Suppressor macrophage treated with lipopolysaccharide for 1 hour (primary cell): ENCODE data around the gene ANKS3.
A peak's percentile ranks its signal among the peaks of the same experiment; 100 is the strongest.

Source experiments
- DNase-seq, 3 donors: peaks; one replicate each; pipeline ENCODE4 v3.0.0-alpha.2; 2020 to 2022

The ANKS3 gene

GRCh38 chr16:4664538-4665418 lies 69.3 kb downstream of the ANKS3 start:
- DNase-seq = peak; percentile 62 to 72 (median 67)

- peak; percentile 94 to 96 (median 95) for DNase-seq
These were observed 70.2 kb downstream of the ANKS3 start for GRCh38 chr16:4663777-4664465.

- no peak for DNase-seq
These were observed 70.7 kb downstream of the ANKS3 start for GRCh38 chr16:4663465-4663776.

GRCh38 chr16:4661661-4662060 lies 72.4 kb downstream of the ANKS3 start:
- DNase-seq = no peak

GRCh38 chr16:4660454-4661007 lies 73.5 kb downstream of the ANKS3 start:
- peak; percentile 76 to 81 (median 80) for DNase-seq

DNA sequence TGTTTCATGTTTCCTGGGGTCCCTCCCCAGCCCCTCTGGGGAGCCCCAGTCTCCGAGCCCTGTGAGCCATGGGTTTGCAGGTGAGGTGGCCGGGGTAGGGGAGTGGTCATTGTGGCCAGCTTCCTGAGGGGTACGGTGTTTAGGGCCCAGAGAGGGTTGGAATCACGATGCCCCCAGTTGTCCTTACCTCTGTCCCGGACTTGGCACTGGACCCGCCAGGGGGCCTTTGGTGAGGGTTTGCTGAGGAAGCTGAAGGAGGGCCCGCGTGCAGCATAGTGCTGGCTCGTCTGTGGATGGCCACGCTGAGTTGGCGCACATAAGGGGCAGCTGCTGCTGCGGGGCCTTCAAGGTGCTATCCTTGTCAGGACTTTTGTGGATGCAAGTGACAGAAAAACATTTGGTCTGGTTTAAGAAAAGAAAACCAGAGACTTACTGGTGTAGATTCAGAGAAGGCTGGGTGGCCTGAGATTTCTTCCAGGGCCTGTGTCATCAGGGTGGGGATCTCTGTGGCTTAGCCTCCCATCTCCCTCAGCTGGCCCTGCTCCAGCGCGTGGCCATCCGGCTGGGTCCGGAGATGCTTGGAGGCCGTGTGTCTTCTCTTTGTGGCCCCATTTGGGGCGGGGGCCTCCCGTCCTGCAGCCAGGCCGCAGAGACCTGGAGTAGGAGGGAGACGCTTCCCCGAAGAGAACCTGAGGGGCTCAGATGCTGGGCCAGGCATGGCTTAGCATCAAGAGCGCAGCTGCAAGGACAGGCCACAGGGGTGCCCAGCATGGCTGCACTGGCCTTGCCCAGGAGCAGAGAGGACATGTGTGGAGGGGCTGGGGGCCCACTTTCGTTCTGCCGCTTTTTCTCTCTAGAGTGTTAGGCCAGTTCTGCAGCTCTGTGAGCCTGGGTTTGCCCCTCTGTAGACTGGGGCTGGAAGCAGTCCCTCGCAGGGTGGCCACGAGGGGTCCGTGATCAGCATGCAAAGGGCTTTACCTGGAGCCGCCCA lies 74.4 kb downstream of the ANKS3 start:
- no peak for DNase-seq

DNA sequence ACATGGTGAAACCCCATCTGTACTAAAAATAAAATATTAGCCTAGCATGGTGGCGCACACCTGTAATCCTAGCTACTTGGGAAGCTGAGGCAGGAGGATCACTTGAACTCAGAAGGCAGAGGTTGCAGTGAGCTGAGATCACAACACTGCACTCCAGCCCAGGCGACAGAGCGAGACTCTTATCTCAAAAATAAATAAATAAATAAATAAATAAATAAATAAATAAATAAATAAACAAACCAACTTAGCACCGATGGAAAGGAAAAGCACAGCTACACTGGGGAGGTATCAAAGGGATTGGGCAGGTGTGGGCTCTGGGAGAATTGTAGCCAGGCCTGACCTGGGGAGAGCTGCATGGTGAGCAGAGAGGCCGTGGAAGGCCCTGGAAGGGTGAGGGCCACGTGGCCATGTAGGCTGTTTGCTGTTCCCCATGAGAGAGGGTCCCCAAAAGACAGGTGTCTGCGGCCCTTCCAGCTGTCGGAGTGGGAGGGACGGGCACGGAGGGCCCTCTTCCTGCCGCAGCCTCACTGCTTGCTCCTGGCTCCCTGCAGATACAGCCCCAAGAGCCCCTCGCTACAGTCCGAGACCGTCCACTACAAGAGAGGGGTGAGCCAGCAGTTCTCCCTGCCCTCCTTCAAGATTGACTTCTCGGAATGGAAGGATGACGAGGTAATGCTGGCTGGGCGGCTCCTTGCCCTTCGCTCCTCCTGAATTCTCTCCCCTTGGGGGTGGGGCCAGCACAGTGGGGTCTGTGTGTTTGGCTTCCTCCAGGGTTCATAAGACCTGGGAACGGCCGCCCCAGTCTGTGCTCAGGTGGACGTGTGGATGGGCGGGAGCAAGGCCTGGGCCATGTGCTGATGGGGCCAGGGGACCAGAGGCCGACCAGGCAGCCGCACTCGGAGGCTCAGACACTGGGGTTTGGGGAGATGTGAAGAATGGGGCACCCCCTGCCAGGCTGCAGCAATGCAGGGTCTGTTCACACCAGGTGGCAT lies 77.1 kb downstream of the ANKS3 start:
- no peak for DNase-seq

GRCh38 chr16:4656221-4656620 lies 77.8 kb downstream of the ANKS3 start:
- no peak for DNase-seq

DNA sequence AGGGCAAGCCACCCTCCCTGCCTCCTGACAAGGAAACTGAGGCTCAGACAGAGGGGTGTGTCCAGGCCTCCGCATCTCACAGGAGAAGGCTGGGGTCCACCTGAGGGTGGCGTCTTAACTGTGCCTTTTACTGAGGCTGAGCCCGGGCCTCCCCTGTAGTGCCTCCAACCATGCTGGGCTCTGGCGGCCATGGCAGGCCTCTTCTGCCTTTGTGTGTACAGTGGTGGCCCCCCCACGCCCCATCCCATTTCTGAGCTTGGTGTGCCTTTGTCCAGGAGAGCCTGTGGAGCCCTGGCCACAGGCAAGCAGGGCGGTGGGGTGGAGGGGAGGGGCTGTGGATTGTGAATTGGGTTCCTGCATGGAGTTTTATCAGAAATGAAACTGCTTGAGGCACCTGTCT lies 78.3 kb downstream of the ANKS3 start:
- DNase-seq = no peak

DNA sequence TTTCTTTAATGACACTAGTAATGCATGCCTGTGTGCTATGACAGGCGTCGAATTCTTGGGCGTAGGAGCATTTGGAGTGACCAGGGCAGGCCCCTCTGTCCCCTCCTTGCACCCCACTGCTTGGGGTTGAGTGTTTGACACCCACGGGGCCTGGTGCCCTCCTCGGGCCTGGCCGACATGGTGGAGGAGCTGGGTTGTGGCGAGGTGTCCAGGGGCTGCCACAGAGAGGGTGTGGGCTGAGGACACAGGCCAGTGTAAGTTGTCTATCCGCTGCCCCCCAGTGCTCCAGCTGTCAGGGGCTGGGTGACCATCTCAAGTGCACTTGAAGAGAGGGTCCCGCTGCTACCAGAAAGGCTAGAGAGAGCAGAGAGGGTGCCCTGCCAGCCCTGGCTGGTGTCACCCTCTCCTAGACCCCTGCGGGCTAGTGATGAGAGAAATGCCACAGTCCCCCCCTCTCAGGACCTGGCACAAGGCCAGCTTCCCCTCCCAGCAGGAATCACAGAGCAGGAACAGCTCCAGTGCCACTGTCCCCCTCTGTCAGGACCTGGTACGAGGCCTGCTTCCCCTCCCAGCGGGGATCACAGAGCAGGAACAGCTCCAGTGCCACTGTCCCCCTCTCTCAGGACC lies 79.0 kb downstream of the ANKS3 start:
- DNase-seq = no peak

DNA sequence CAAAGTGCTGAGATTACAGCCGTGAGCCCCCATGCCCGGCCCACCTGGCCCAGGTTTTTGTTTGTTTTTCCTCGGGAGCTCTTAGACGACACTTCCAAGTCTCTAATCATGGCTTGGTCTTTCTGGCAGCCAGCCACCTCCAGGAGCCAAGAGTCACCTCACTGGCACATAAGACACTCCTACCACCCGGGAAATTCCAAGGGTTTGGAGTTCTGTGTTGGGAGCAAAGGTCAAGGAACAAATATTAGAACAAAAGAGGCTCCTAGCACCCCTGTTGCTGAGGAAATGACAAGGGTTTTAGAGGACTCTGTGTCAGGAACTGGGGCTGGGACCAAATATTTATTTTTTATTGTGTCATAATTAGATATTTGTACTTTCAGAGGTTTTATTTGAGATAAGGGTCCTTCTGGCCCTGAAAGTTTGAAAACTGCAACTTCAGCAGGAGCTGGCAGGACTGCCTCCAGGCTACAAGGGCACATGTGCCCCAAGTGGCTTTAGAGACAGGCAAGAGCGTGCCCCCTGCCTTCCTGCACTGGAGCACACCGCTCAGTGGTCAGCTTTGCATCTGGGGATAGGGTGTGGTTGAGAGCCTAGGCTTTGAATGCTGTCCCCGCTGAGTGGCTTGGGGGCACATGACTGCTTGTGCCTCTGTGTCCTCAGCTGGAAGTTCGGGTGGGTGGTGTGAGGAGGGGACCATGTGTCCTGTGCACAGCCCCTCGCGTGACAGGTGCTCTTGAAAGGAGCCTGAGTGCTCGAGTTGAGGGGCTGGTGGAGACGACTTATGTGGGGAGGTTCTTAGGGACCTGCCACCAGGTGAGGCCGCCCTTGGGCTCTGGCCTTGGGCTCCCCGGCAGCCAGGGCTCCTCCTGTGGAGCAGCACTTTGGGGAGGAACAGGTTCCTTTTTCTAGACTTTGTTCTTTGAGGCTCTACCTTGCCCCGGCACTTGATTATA lies 79.8 kb downstream of the ANKS3 start:
- no peak for DNase-seq

GRCh38 chr16:4652561-4652960 lies 81.5 kb downstream of the ANKS3 start:
- DNase-seq = no peak

GRCh38 chr16:4651827-4652226 lies 82.2 kb downstream of the ANKS3 start:
- no peak for DNase-seq

GRCh38 chr16:4650443-4651074 lies 83.5 kb downstream of the ANKS3 start:
- DNase-seq = peak; percentile 84 to 92 (median 86)

DNA sequence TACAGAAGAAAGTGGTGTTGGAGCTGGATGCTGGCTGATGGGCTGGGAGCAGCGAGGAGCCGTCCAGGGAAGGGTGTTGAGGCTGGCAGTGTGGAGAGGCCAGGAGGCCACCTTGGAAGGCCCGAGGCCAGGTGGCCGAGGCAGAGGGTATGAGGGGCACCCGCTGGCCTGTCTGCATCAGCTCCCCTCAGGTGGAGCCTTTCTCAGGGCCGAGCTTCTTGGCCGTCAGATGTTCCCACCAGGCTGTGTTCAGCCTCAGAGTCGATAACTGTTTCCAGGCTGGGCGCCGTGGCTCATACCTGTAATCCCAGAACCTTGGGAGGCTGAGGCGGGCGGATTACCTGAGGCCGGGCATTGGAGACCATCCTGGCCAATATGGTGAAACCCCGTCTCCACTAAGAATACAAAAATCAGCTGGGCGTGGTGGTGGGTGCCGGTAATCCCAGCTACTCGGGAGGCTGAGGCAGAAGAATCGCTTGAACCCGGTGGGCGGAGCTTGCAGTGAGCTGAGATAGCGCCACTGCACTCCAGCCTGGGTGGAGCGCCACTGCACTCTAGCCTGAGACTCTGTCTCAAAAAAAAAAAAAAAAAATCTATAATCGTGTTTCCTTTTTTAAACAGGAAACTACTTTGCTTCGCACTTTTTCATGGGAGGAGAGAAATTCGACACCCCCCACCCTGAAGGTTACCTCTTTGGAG lies 84.2 kb downstream of the ANKS3 start:
- no peak for DNase-seq

DNA sequence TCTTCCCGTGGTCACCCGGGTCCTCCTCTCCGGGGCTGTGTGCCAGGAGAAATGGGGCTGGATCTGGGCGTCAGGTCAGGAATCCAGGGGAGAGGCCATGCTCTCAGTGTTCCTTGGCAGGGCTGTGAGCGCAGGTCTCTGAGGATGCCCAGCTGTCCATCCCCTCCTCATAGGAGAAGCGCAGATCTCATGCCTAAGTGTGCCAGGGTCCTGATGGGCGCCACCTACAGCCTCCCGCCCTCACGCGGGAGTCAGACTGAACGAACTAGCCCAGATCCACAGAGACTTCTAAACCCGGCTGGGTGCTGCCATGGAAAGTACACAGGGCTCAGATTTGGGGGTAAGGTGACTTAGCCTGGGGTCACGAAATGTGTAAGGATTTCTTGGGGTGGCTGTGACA lies 85.2 kb downstream of the ANKS3 start:
- DNase-seq = no peak

DNA sequence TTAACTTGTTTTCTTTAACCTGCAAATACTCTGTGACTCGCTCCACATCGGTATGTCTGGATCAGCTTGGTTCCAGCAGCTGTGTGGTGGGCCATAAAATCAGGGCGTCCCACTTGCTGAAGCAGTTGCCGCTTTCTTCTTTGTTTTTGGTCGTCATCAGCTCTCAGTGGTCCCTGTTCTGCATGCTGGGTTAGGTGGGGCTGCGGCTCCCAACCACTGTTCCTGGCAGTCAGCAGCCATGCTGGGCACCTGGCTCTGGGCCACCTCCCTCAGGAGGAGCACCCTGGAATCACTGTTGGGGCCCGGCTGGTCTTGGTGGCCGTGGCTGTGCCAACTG lies 86.5 kb downstream of the ANKS3 start:
- no peak for DNase-seq

GRCh38 chr16:4646773-4647643 lies 87.1 kb downstream of the ANKS3 start:
- DNase-seq = no peak
